H1 (cell line): Measurements from ENCODE around the gene NFKB1. TPM values are rescaled to one million over a fixed set of nuclear protein-coding genes. Genes with fewer than 3 reads are reported as not detected.

Experiments
- CTCF ChIA-PET: fragments of 300-600 bp; sonication (Branson Sonifier 250); formaldehyde crosslinking; loops from one replicate; lab custom pipeline; 2021; ENCODE audit not compliant: partially characterized antibody; lab: Charles Lee
- POLR2A ChIA-PET: fragments of 300-600 bp; sonication (Branson Sonifier 250); formaldehyde crosslinking; loops from one replicate; lab custom pipeline; 2021; ENCODE audit warnings: inconsistent platforms; ENCODE audit not compliant: partially characterized antibody; lab: Charles Lee
- DNase-seq, 2 experiments: peaks; one replicate each; pipeline versions ENCODE4 v3.0.0 to v3.0.0-alpha.2; 2010 to 2022; ENCODE audit warnings: low spot score in 2 of 2, low read depth in 1 of 2, mixed read lengths in 1 of 2
- FAIRE-seq: peaks from 2 replicates; lab custom pipeline; 2011; peaks lifted over from hg19 to GRCh38; lab: Jason Lieb, UNC
- H2AFZ ChIP-seq: 2 replicates; pipeline ENCODE4 v1.8.1; 2012; ENCODE audit warnings: low read length, inconsistent platforms
- H2AK5ac ChIP-seq: 2 replicates; pipeline ENCODE4 v1.6.1; 2013; ENCODE audit warnings: low read depth, low read length
- H2BK120ac ChIP-seq: replicated peaks from 2 replicates; pipeline ENCODE3; 2013; ENCODE audit warnings: low read depth, low read length, inconsistent platforms
- H2BK12ac ChIP-seq: 2 replicates; pipeline ENCODE4 v1.6.1; 2013; ENCODE audit warnings: low read depth, low read length
- H2BK15ac ChIP-seq: 2 replicates; pipeline ENCODE4 v1.6.1; 2013; ENCODE audit warnings: low read length
- H2BK20ac ChIP-seq: 2 replicates; pipeline ENCODE4 v1.6.1; 2013; ENCODE audit warnings: low read length
- H2BK5ac ChIP-seq: 2 replicates; pipeline ENCODE4 v1.6.1; 2013; ENCODE audit warnings: low read depth, low read length
- H3K14ac ChIP-seq: 2 replicates; pipeline ENCODE4 v1.6.1; 2013; ENCODE audit warnings: inconsistent platforms; ENCODE audit not compliant: insufficient read length
- H3K18ac ChIP-seq: 2 replicates; pipeline ENCODE4 v1.6.1; 2013; ENCODE audit warnings: low read length; ENCODE audit errors: extremely low read depth
- H3K23ac ChIP-seq: 2 replicates; pipeline ENCODE4 v1.6.1; 2013; ENCODE audit warnings: inconsistent platforms; ENCODE audit not compliant: insufficient read length
- H3K23me2 ChIP-seq: 2 replicates; pipeline ENCODE4 v1.6.1; 2013; ENCODE audit warnings: low read depth, low read length
- H3K27ac ChIP-seq: 2 replicates; pipeline ENCODE4 v1.6.1; 2011; ENCODE audit warnings: low read depth, low read length, inconsistent platforms
- H3K27me3 ChIP-seq, 4 experiments: replicated peaks in 1 of 4; 1 replicate in 1 of 4; 2 replicates in 3 of 4; pipeline versions ENCODE4 v1.6.1 to v1.8.1; 2011 to 2013; ENCODE audit warnings: low read length in 3 of 4, mild to moderate bottlenecking in 3 of 4, inconsistent platforms in 2 of 4, mixed read lengths in 2 of 4, moderate library complexity in 1 of 4; ENCODE audit not compliant: control insufficient read depth in 3 of 4, insufficient read depth in 3 of 4; ENCODE audit errors: extremely low read depth in 1 of 4
- H3K36me3 ChIP-seq, 4 experiments: 2 replicates each; pipeline versions ENCODE4 v1.6.1 to v1.8.1; 2011 to 2013; ENCODE audit warnings: mild to moderate bottlenecking in 4 of 4, low read length in 3 of 4, moderate library complexity in 2 of 4, control low read depth in 1 of 4, inconsistent platforms in 1 of 4; ENCODE audit not compliant: insufficient read depth in 4 of 4, control insufficient read depth in 2 of 4
- H3K4ac ChIP-seq: replicated peaks from 2 replicates; pipeline ENCODE3; 2013; ENCODE audit warnings: low read length, low read depth, mixed read lengths, inconsistent platforms; ENCODE audit not compliant: insufficient read length
- H3K4me1 ChIP-seq, 4 experiments: replicated peaks in 1 of 4; 1 replicate in 1 of 4; 2 replicates in 3 of 4; pipeline versions ENCODE4 v1.6.1 to v1.8.1; 2011 to 2013; ENCODE audit warnings: low read length in 3 of 4, inconsistent platforms in 2 of 4, mixed read lengths in 1 of 4; ENCODE audit not compliant: insufficient read depth in 4 of 4, control insufficient read depth in 3 of 4
- H3K4me2 ChIP-seq, 2 experiments: 2 replicates each; pipeline versions ENCODE4 v1.6.1 to v1.8.1; 2011 to 2013; ENCODE audit warnings: low read depth in 2 of 2, low read length in 2 of 2, control low read depth in 1 of 2, inconsistent platforms in 1 of 2, mild to moderate bottlenecking in 1 of 2; ENCODE audit not compliant: insufficient read depth in 1 of 2
- H3K4me3 ChIP-seq, 4 experiments: fragments of 200-600, 300-600 bp in 1 of 4; sonication (generic), shearing (Covaris generic), sonication (Bioruptor Twin) in 1 of 4; 2 replicates each; pipeline versions ENCODE4 v1.5.1 to v1.8.1; 2011 to 2016; ENCODE audit warnings: low read length in 4 of 4, low read depth in 3 of 4, control low read depth in 2 of 4, inconsistent platforms in 2 of 4, mild to moderate bottlenecking in 2 of 4, mixed read lengths in 1 of 4, moderate library complexity in 1 of 4; ENCODE audit not compliant: insufficient read depth in 2 of 4; ENCODE audit errors: extremely low read depth in 1 of 4
- H3K56ac ChIP-seq: replicated peaks from 2 replicates; pipeline ENCODE3; 2013; ENCODE audit warnings: low read depth, mild to moderate bottlenecking, mixed read lengths, low read length, inconsistent platforms; ENCODE audit not compliant: insufficient read length
- H3K79me1 ChIP-seq: 2 replicates; pipeline ENCODE4 v1.6.1; 2013; ENCODE audit warnings: low read depth, low read length, control low read depth
- H3K79me2 ChIP-seq, 2 experiments: 2 replicates each; pipeline versions ENCODE4 v1.6.1 to v1.8.1; 2012 to 2013; ENCODE audit warnings: low read length in 2 of 2, mild to moderate bottlenecking in 2 of 2, inconsistent platforms in 1 of 2; ENCODE audit not compliant: insufficient read depth in 2 of 2, control insufficient read depth in 1 of 2
- H3K9ac ChIP-seq, 4 experiments: replicated peaks in 1 of 4; 1 replicate in 1 of 4; 2 replicates in 3 of 4; pipeline versions ENCODE4 v1.6.1 to v1.8.1; 2011 to 2013; ENCODE audit warnings: low read depth in 3 of 4, low read length in 3 of 4, control low read depth in 2 of 4, mild to moderate bottlenecking in 2 of 4, moderate library complexity in 2 of 4, inconsistent platforms in 1 of 4; ENCODE audit errors: extremely low read depth in 1 of 4
- H3K9me3 ChIP-seq, 2 experiments: 2 replicates each; pipeline versions ENCODE4 v1.6.1 to v1.8.1; 2012 to 2013; ENCODE audit warnings: mild to moderate bottlenecking in 2 of 2, moderate library complexity in 2 of 2, control low read depth in 1 of 2, inconsistent platforms in 1 of 2, low read depth in 1 of 2, low read length in 1 of 2, mixed read lengths in 1 of 2; ENCODE audit not compliant: insufficient read depth in 2 of 2
- H4K20me1 ChIP-seq, 2 experiments: replicated peaks in 1 of 2; 2 replicates each; pipeline versions ENCODE3 to v1.8.1; 2011 to 2013; ENCODE audit warnings: inconsistent platforms in 2 of 2, low read length in 2 of 2, mild to moderate bottlenecking in 1 of 2; ENCODE audit not compliant: insufficient read depth in 2 of 2, control insufficient read depth in 1 of 2
- H4K5ac ChIP-seq: 2 replicates; pipeline ENCODE4 v1.6.1; 2013; ENCODE audit warnings: low read length, low read depth, mixed read lengths, inconsistent platforms; ENCODE audit not compliant: insufficient read length
- H4K8ac ChIP-seq: 2 replicates; pipeline ENCODE4 v1.8.0; 2013; ENCODE audit warnings: mild to moderate bottlenecking, moderate library complexity, low read length, inconsistent platforms; ENCODE audit not compliant: insufficient read depth; ENCODE audit errors: extremely low read depth
- H4K91ac ChIP-seq: replicated peaks from 2 replicates; pipeline ENCODE3; 2013; ENCODE audit warnings: low read length, mixed read lengths, inconsistent platforms; ENCODE audit not compliant: insufficient read length
- EGR1 ChIP-seq: IDR thresholded peaks from 2 replicates; pipeline ENCODE4 v1.6.1; 2011; ENCODE audit warnings: low read depth, low read length, borderline replicate concordance
- EP300 ChIP-seq, 2 experiments: IDR thresholded peaks; 1 replicate in 1 of 2; 2 replicates in 1 of 2; pipeline ENCODE4 v1.6.1; 2011 to 2012; ENCODE audit warnings: low read depth in 2 of 2, low read length in 2 of 2, mild to moderate bottlenecking in 2 of 2, borderline replicate concordance in 1 of 2, inconsistent platforms in 1 of 2, moderate library complexity in 1 of 2
- HDAC2 ChIP-seq, 2 experiments: fragments of 300-600 bp in 1 of 2; sonication (generic) in 1 of 2; IDR thresholded peaks; 2 replicates each; pipeline ENCODE4 v1.6.1; 2011 to 2012; ENCODE audit warnings: low read depth in 2 of 2, low read length in 2 of 2, mild to moderate bottlenecking in 2 of 2, moderate library complexity in 2 of 2, borderline replicate concordance in 1 of 2, inconsistent platforms in 1 of 2
- JUND ChIP-seq: IDR thresholded peaks from 2 replicates; pipeline ENCODE4 v1.6.1; 2011; ENCODE audit warnings: mild to moderate bottlenecking, improper control_type of control experiment, low read length
- KDM1A ChIP-seq: fragments of 200-600, 300-600 bp; sonication (generic); IDR thresholded peaks from 2 replicates; pipeline ENCODE4 v1.7.1; 2016; ENCODE audit warnings: mild to moderate bottlenecking, low read length, borderline replicate concordance
- KDM5A ChIP-seq: fragments of 200-600 bp; IDR thresholded peaks from 2 replicates; pipeline ENCODE4 v1.7.1; 2012; ENCODE audit warnings: mild to moderate bottlenecking, low read length, inconsistent platforms, mixed read lengths
- PHF8 ChIP-seq: fragments of 200-600 bp; sonication (generic); conservative IDR thresholded peaks from 2 replicates; pipeline ENCODE4 v1.7.1; 2012; ENCODE audit warnings: low read depth, mild to moderate bottlenecking, inconsistent platforms, low read length, moderate library complexity
- POLR2A ChIP-seq, 2 experiments: IDR thresholded peaks; 1 replicate in 1 of 2; 2 replicates in 1 of 2; pipeline ENCODE4 v1.6.1; 2011; ENCODE audit warnings: low read depth in 2 of 2, low read length in 2 of 2, mild to moderate bottlenecking in 2 of 2; ENCODE audit errors: control extremely low read depth in 1 of 2
- RAD21 ChIP-seq, 2 experiments: IDR thresholded peaks in 1 of 2; conservative IDR thresholded peaks in 1 of 2; 2 replicates each; pipeline ENCODE4 v1.6.1; 2011; ENCODE audit warnings: low read depth in 2 of 2, low read length in 2 of 2, improper control_type of control experiment in 1 of 2, inconsistent platforms in 1 of 2, mild to moderate bottlenecking in 1 of 2, moderate library complexity in 1 of 2
- RBBP5 ChIP-seq: IDR thresholded peaks from 2 replicates; pipeline ENCODE4 v1.7.1; 2012; ENCODE audit warnings: low read depth, mild to moderate bottlenecking, inconsistent platforms, low read length, moderate library complexity, borderline replicate concordance
- SAP30 ChIP-seq: fragments of 300-600 bp; sonication (generic); IDR thresholded peaks from 2 replicates; pipeline ENCODE4 v1.7.1; 2012; ENCODE audit warnings: low read length, moderate library complexity, mild to moderate bottlenecking, inconsistent platforms; ENCODE audit not compliant: insufficient read depth, insufficient replicate concordance
- SP2 ChIP-seq: IDR thresholded peaks from 2 replicates; pipeline ENCODE4 v1.6.1; 2012; ENCODE audit warnings: mild to moderate bottlenecking, low read length, inconsistent platforms
- SRF ChIP-seq: IDR thresholded peaks from 2 replicates; pipeline ENCODE4 v1.6.1; 2011; ENCODE audit warnings: mild to moderate bottlenecking, low read depth, low read length, moderate library complexity
- TAF1 ChIP-seq: IDR thresholded peaks from 2 replicates; pipeline ENCODE4 v1.6.1; 2011; ENCODE audit warnings: mild to moderate bottlenecking, low read depth, low read length
- WGBS, 2 experiments: shearing (Covaris generic) in 1 of 2; methylation state at CpG; one replicate each; pipeline versions ENCODE4 v1.1.6 to v1.1.7; 2013 to 2015; ENCODE audit warnings: low lambda C conversion rate in 2 of 2, mixed read lengths in 2 of 2, inconsistent platforms in 1 of 2, low coverage in 1 of 2, missing lambda C conversion rate in 1 of 2; ENCODE audit not compliant: insufficient replicate concordance in 2 of 2, insufficient coverage in 1 of 2, insufficient read length in 1 of 2; ENCODE audit errors: extremely low coverage in 1 of 2, missing lambda C conversion rate in 1 of 2; 5-methylcytosine and 5-hydroxymethylcytosine counted together
- polyA plus RNA-seq, 7 experiments: library from polyadenylated mRNA; depleted of rRNA in 3 of 7; stranded (reverse) in 5 of 7; unstranded in 2 of 7; fragments of >200 nt in 5 of 7; fragments of 200-250 nt in 2 of 7; gene quantifications; 1 replicate in 5 of 7; 2 replicates in 1 of 7; 4 replicates in 1 of 7; pipeline versions ENCODE4 v1.2.1 to v1.2.3, GENCODE V29; 2011 to 2013; ENCODE audit warnings: missing spikeins in 2 of 7, mixed read lengths in 2 of 7
- total RNA-seq: library from RNA; stranded (reverse); fragmentation: NEBNext Ultra II Directional; extraction: Animal tissue kit (Norgen Biotek cat#: 25700); gene quantifications from 2 replicates; pipeline ENCODE4 v1.2.1, GENCODE V29; 2021

Gene NFKB1
- total and polyA plus RNA-seq, 2 of the 8 experiments (the other 6 are each of a cell fraction or from before 2014, with no cell fraction given), result 2.9 to 6.8 TPM

GRCh38 chr4:102525504-102525903 lies 24.3 kb downstream of the NFKB1 start:
- Histone ChIP-seq H2BK15ac (no peak overlapping the region), H3K4me3 (no peak overlapping the region), H3K79me2 (no peaks in the 10 kb centered on the region), H3K23ac (no peak overlapping the region), H3K27ac (no peak overlapping the region), H2BK120ac (no peak overlapping the region), H3K9me3 (no peaks in the 10 kb centered on the region), H4K91ac (no peak overlapping the region), H4K5ac (no peak overlapping the region), H2AK5ac (no peak overlapping the region), H3K18ac (no peak overlapping the region), H3K14ac (no peak overlapping the region), H3K79me1 (no peaks in the 10 kb centered on the region), H3K36me3 (no peaks in the 10 kb centered on the region), H2BK12ac (no peak overlapping the region), H3K9ac (no peak overlapping the region), H2BK20ac (no peak overlapping the region), H3K4ac (no peak overlapping the region), H3K4me1 (no peaks in the 10 kb centered on the region; a peak in 2 of 7 replicates), H2BK5ac (no peak overlapping the region), H4K20me1 (no peaks in the 10 kb centered on the region), H4K8ac (no peak overlapping the region), H3K56ac (no peak overlapping the region), H2AFZ (no peak overlapping the region), H3K27me3 (peaks cover 0 to 1% (median 0%) of the 10 kb centered on the region in 4 experiments; a peak in 1 of 7 replicates), H3K4me2 (no peak overlapping the region), H3K23me2 (no peaks in the 10 kb centered on the region)
- ChIA-PET POLR2A (interaction anchor here (0.9 kb wide), 1 partner anchor 236 kb away, joined by 3 read pairs; the partner anchor contains the start of gene MANBA), CTCF (interaction anchor here (2.6 kb wide), 1 partner anchor 12 kb away, joined by 5 read pairs; no protein-coding TSS in a partner anchor)
- 81% methylated on average over 1 of the region's 1 CpG; no CpG with 5 or more reads in 1 of the 2 experiments for WGBS, 2 experiments
- no peak for DNase-seq
- no peak for FAIRE-seq
- no peak for TF ChIP-seq HDAC2 (IDR thresholded peaks at IDR 0.05; ENCODE audit: borderline replicate concordance in 1 of 2, low read depth in 2 of 2, low read length in 2 of 2)
- TF ChIP-seq KDM5A, result no peak
- no peak for TF ChIP-seq SP2
- no peak for TF ChIP-seq SAP30
- no peak for TF ChIP-seq KDM1A
- TF ChIP-seq TAF1, result no peak
- no peak for TF ChIP-seq RAD21 (IDR thresholded peaks at IDR 0.05 in 1 of 2, conservative IDR thresholded peaks at IDR 0.05 in 1 of 2; ENCODE audit: low read depth in 2 of 2, low read length in 2 of 2)
- no peak for TF ChIP-seq RBBP5
- no peak for TF ChIP-seq EP300 (IDR thresholded peaks at IDR 0.05; ENCODE audit: borderline replicate concordance in 1 of 2, low read depth in 2 of 2, low read length in 2 of 2)
- TF ChIP-seq POLR2A (IDR thresholded peaks at IDR 0.05; ENCODE audit: control extremely low read depth in 1 of 2, low read depth in 2 of 2, low read length in 2 of 2), result no peak
- TF ChIP-seq EGR1, result no peak
- no peak for TF ChIP-seq PHF8
- TF ChIP-seq SRF, result no peak
- TF ChIP-seq JUND, result no peak
